HepG2 (cell line): ENCODE measurements around the gene HMGCR. TPM values are rescaled to one million over a fixed set of nuclear protein-coding genes. Genes with fewer than 3 reads are reported as not detected.
A peak's percentile ranks its signal among the peaks of the same experiment; 100 is the strongest.

ENCODE experiments used
- ATAC-seq: fragments of 200-7000 bp; cut with Tn5 transposase; 3 replicates; pipeline ENCODE4 v1.9.1; 2020; ENCODE audit warnings: mild to moderate bottlenecking, moderate library complexity
- BruUV-seq: library from RNA; stranded (reverse); fragments of 400-500 nt; replicated peaks from 2 replicates; lab custom pipeline; 2021; lab: Mats Ljungman, UMichigan
- CTCF ChIA-PET: fragments of 300-600 bp; formaldehyde crosslinking; extraction: SDS; loops from one replicate; lab custom pipeline; 2021; ENCODE audit warnings: low total read pairs, inconsistent platforms, low intra/inter-chr PET ratio; lab: Yijun Ruan, JAX
- POLR2A ChIA-PET: fragments of 350-600 bp; sonication (Branson Sonifier 250); formaldehyde crosslinking; loops from one replicate; lab custom pipeline; 2020; ENCODE audit warnings: antibody characterized with exemption, inconsistent platforms; lab: Yijun Ruan, JAX
- DNase-seq: peaks from one replicate; pipeline ENCODE4 v3.0.0-alpha.2; 2015; ENCODE audit warnings: low spot score
- FAIRE-seq: peaks from 3 replicates; lab custom pipeline; 2011; peaks lifted over from hg19 to GRCh38; lab: Jason Lieb, UNC
- H2AFZ ChIP-seq: one replicate; pipeline ENCODE4 v1.6.1; 2011; ENCODE audit warnings: low read length, inconsistent platforms
- H3K27ac ChIP-seq: fragments of 300-600 bp; 3 replicates; pipeline ENCODE4 v1.8.0; 2011; ENCODE audit warnings: mixed run types, mild to moderate bottlenecking, mixed read lengths, low read length, inconsistent platforms; ENCODE audit not compliant: insufficient read depth; ENCODE audit errors: extremely low read length
- H3K27me3 ChIP-seq, 2 experiments: fragments of 200-600 bp in 1 of 2; 2 replicates in 1 of 2; 3 replicates in 1 of 2; pipeline versions ENCODE4 v1.6.0 to v1.8.0; 2011; ENCODE audit warnings: low read length in 2 of 2, mild to moderate bottlenecking in 2 of 2, moderate library complexity in 2 of 2, inconsistent platforms in 1 of 2; ENCODE audit not compliant: insufficient read depth in 2 of 2, control insufficient read depth in 1 of 2
- H3K36me3 ChIP-seq, 2 experiments: fragments of 200-600 bp in 1 of 2; replicated peaks in 1 of 2; 2 replicates in 1 of 2; 3 replicates in 1 of 2; pipeline versions ENCODE4 v1.5.1 to v1.8.0; 2011; ENCODE audit warnings: low read length in 2 of 2, inconsistent platforms in 1 of 2; ENCODE audit not compliant: insufficient read depth in 2 of 2, control insufficient read depth in 1 of 2
- H3K4me1 ChIP-seq: 2 replicates; pipeline ENCODE4 v1.5.1; 2012; ENCODE audit warnings: low read length, inconsistent platforms; ENCODE audit not compliant: insufficient read depth
- H3K4me2 ChIP-seq: 2 replicates; pipeline ENCODE4 v1.6.0; 2011; ENCODE audit warnings: low read depth, low read length, inconsistent platforms
- H3K4me3 ChIP-seq, 3 experiments: fragments of 200-600 bp in 1 of 3; sonication (generic), shearing (Covaris generic) in 1 of 3; replicated peaks in 1 of 3; 2 replicates each; pipeline ENCODE4 v1.5.1; 2011 to 2016; ENCODE audit warnings: low read length in 3 of 3, inconsistent platforms in 2 of 3, low read depth in 2 of 3, mild to moderate bottlenecking in 2 of 3, control low read depth in 1 of 3, mixed read lengths in 1 of 3; ENCODE audit not compliant: insufficient read depth in 1 of 3
- H3K79me2 ChIP-seq: one replicate; pipeline ENCODE4 v1.6.1; 2011; ENCODE audit warnings: low read length, inconsistent platforms; ENCODE audit not compliant: insufficient read depth
- H3K9ac ChIP-seq: 2 replicates; pipeline ENCODE4 v1.6.0; 2011; ENCODE audit warnings: mild to moderate bottlenecking, low read depth, low read length, inconsistent platforms; ENCODE audit not compliant: insufficient read depth
- H3K9me3 ChIP-seq: 2 replicates; pipeline ENCODE4 v1.5.1; 2012; ENCODE audit warnings: mild to moderate bottlenecking, low read length
- H4K20me1 ChIP-seq: 2 replicates; pipeline ENCODE4 v1.6.0; 2011; ENCODE audit warnings: inconsistent platforms, mild to moderate bottlenecking, low read length, moderate library complexity; ENCODE audit not compliant: insufficient read depth
- GZF1 ChIP-seq: sonication (generic); formaldehyde crosslinking; IDR thresholded peaks from 2 replicates; pipeline ENCODE4 v1.5.1; 2020; ENCODE audit warnings: mild to moderate bottlenecking, missing genetic modification reagents
- NFIC ChIP-seq: IDR thresholded peaks from 2 replicates; pipeline ENCODE4 v1.6.1; 2012; ENCODE audit warnings: mild to moderate bottlenecking, low read length, inconsistent platforms
- PRPF4 ChIP-seq: fragments of 200-400 bp; formaldehyde crosslinking; IDR thresholded peaks from 2 replicates; pipeline ENCODE4 v1.6.1; 2016; ENCODE audit warnings: low read length, low read depth; ENCODE audit not compliant: poor library complexity, severe bottlenecking
- TBP ChIP-seq: sonication (generic); formaldehyde crosslinking; IDR thresholded peaks from 2 replicates; pipeline ENCODE4 v1.5.0; 2020; ENCODE audit warnings: missing genetic modification reagents
- XBP1 ChIP-seq: sonication (generic); formaldehyde crosslinking; IDR thresholded peaks from 2 replicates; pipeline ENCODE4 v1.5.0; 2020; ENCODE audit warnings: missing genetic modification reagents
- ZNF335 ChIP-seq: sonication (generic); formaldehyde crosslinking; IDR thresholded peaks from 2 replicates; pipeline ENCODE4 v1.4.0; 2020; ENCODE audit warnings: missing genetic modification reagents
- ZNF552 ChIP-seq: sonication (generic); formaldehyde crosslinking; IDR thresholded peaks from 2 replicates; pipeline ENCODE4 v1.9.0; 2022; ENCODE audit warnings: missing genetic modification reagents, mild to moderate bottlenecking, borderline replicate concordance
- WGBS: methylation state at CpG from one replicate; pipeline ENCODE4 v1.1.6; 2017; ENCODE audit warnings: low lambda C conversion rate; 5-methylcytosine and 5-hydroxymethylcytosine counted together
- in situ Hi-C: cut with HindIII; loops from 2 replicates; pipeline ENCODE4 v1.10.0; 2017; ENCODE audit warnings: low pct_unique_long_range_greater_than_20kb; ENCODE audit not compliant: extremely low pct_ligation_motif_present
- intact Hi-C: fragments of 100-400 bp; cut with micrococcal nuclease; formaldehyde crosslinking; loops from one replicate; pipeline ENCODE4 v1.10.0; 2022; ENCODE audit not compliant: unreplicated experiment
- polyA plus RNA-seq, 8 experiments: library from polyadenylated mRNA; depleted of rRNA in 3 of 8; stranded (reverse) in 7 of 8; unstranded in 1 of 8; fragments of >200 nt; fragmentation: Illumina TruSeq in 4 of 8; extraction: Trizol in 4 of 8; gene quantifications; 2 replicates each; pipeline versions ENCODE4 v1.2.1 to v1.2.3, GENCODE V29; 2011 to 2016; ENCODE audit warnings: low read depth in 4 of 8, missing spikeins in 1 of 8, mixed read lengths in 1 of 8; ENCODE audit not compliant: insufficient read depth in 1 of 8
- total RNA-seq, 5 experiments: library from RNA; depleted of rRNA; stranded (reverse); fragments of >200 nt; fragmentation: Illumina TruSeq; extraction: Trizol; gene quantifications; 2 replicates each; pipeline ENCODE4 v1.2.3, GENCODE V29; 2016; ENCODE audit warnings: low read depth in 1 of 5
- TF ChIP-seq, protein P1 (sequence below): sonication (generic); IDR thresholded peaks from 2 replicates; pipeline ENCODE4 v1.6.1; 2016; ENCODE audit warnings: low read depth, borderline replicate concordance
- TF ChIP-seq, protein P2 (sequence below): sonication (generic); formaldehyde crosslinking; IDR thresholded peaks from 2 replicates; pipeline ENCODE4 v1.5.1; 2020; ENCODE audit warnings: missing genetic modification reagents, mild to moderate bottlenecking, borderline replicate concordance

HMGCR gene
- total and polyA plus RNA-seq, 2 of the 13 experiments (the other 11 are each of a cell fraction or from before 2014, with no cell fraction given): 43.0 to 144 TPM

DNA sequence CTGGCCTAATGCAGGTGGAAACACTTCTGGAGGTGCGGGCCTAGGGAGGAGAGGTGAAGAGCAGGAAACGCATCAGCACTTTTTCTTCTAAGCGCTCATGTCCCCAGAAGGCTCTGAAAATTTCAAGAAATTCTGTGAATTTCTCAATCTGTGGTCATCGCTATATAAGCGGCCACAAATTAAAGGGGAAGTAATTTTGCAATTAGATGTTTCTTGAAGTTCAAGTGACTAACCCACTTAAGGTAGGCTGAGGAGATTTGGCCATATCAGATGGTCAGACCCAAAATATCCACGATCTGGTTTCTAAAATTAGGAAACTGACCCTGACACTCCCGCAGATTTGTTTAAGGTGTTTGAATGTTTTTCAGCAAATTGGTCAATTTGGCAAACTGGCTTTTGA is 16.6 kb upstream of the HMGCR start:
- Histone ChIP-seq H3K9me3 (no peaks in the 10 kb centered on the region), H3K79me2 (no peaks in the 10 kb centered on the region), H3K4me1 (peaks cover 46% of the 10 kb centered on the region), H3K4me2 (peak overlapping the region; percentile 49), H2AFZ (no peak overlapping the region), H3K4me3 (no peak overlapping the region; a peak in 1 of 6 replicates), H3K27ac (no peak overlapping the region), H4K20me1 (no peaks in the 10 kb centered on the region), H3K9ac (no peak overlapping the region), H3K36me3 (no peaks in the 10 kb centered on the region), H3K27me3 (no peaks in the 10 kb centered on the region)
- WGBS: 65% methylated on average over 7 of the region's 7 CpGs
- in situ Hi-C loops (loop anchor here (10.0 kb wide), 1 partner anchor 86 kb away; the partner anchor contains the start of gene ANKRD31), intact Hi-C loops (no loop called here)
- FAIRE-seq (no peak), DNase-seq (no peak), ATAC-seq (no peak)
- ChIA-PET CTCF (no interaction called here), POLR2A (interaction anchor here (2.7 kb wide), 1 partner anchor 17 kb away, joined by 11 read pairs; the partner anchor contains the start of gene HMGCR)
- TF ChIP-seq, protein P1, sequence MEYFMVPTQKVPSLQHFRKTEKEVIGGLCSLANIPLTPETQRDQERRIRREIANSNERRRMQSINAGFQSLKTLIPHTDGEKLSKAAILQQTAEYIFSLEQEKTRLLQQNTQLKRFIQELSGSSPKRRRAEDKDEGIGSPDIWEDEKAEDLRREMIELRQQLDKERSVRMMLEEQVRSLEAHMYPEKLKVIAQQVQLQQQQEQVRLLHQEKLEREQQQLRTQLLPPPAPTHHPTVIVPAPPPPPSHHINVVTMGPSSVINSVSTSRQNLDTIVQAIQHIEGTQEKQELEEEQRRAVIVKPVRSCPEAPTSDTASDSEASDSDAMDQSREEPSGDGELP: no peak
- TF ChIP-seq PRPF4: peak; percentile 55
- BruUV-seq: no TSS peak

DNA sequence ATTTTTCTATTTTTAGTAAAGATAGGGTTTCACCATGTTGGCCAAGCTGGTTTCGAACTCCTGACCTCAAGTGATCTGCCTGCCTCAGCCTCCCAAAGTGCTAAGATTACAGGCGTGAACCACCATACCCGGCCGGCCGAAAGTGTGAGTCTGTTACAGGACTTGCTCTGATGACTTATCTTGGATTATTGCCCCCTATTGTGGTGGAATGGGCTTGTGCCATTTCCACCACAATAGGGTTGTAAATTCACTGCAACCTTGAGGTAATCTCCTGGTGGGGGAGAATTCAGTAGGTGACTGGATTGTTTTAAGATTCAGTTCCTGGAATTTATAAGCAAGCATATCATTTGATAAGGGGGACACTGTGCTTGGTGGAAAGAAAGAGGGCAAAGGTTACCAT is 15.0 kb upstream of the HMGCR start:
- FAIRE-seq (no peak), ATAC-seq (no peak), DNase-seq (no peak)
- no peak overlapping the region for H3K4me3 ChIP-seq
- no peaks in the 10 kb centered on the region for H3K79me2 ChIP-seq
- H3K27me3 ChIP-seq: no peaks in the 10 kb centered on the region
- no peaks in the 10 kb centered on the region for H4K20me1 ChIP-seq
- WGBS: 78% methylated on average over 2 of the region's 5 CpGs
- H3K36me3 ChIP-seq: no peaks in the 10 kb centered on the region
- ChIA-PET POLR2A (no interaction called here), CTCF (no interaction called here)
- H3K27ac ChIP-seq: no peak overlapping the region
- TF ChIP-seq ZNF335 (CRISPR knock-in tag) (no peak), TBP (CRISPR knock-in tag) (no peak), ZNF552 (no peak), GZF1 (CRISPR knock-in tag) (no peak), NFIC (no peak), XBP1 (no peak)
- TF ChIP-seq, protein P2, sequence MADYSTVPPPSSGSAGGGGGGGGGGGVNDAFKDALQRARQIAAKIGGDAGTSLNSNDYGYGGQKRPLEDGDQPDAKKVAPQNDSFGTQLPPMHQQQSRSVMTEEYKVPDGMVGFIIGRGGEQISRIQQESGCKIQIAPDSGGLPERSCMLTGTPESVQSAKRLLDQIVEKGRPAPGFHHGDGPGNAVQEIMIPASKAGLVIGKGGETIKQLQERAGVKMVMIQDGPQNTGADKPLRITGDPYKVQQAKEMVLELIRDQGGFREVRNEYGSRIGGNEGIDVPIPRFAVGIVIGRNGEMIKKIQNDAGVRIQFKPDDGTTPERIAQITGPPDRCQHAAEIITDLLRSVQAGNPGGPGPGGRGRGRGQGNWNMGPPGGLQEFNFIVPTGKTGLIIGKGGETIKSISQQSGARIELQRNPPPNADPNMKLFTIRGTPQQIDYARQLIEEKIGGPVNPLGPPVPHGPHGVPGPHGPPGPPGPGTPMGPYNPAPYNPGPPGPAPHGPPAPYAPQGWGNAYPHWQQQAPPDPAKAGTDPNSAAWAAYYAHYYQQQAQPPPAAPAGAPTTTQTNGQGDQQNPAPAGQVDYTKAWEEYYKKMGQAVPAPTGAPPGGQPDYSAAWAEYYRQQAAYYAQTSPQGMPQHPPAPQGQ (CRISPR knock-in tag): no peak
- no peaks in the 10 kb centered on the region for H3K9me3 ChIP-seq
- H2AFZ ChIP-seq: no peak overlapping the region
- H3K9ac ChIP-seq: no peak overlapping the region
- intact Hi-C loops: no loop called here
- in situ Hi-C loops: loop anchor here (10.0 kb wide), 1 partner anchor 87 kb away; the partner anchor contains the start of gene ANKRD31
- no TSS peak for BruUV-seq
- no peak overlapping the region for H3K4me2 ChIP-seq
- H3K4me1 ChIP-seq: peaks cover 61% of the 10 kb centered on the region
